Panc1 (cell line): ENCODE data around the gene KIF17. TPM values are rescaled to one million over a fixed set of nuclear protein-coding genes. Genes with fewer than 3 reads are reported as not detected.

Experiments used
- ATAC-seq: fragments of 200-7000 bp; cut with Tn5 transposase; 2 replicates; pipeline ENCODE4 v1.9.1; 2020; ENCODE audit warnings: mild to moderate bottlenecking, moderate library complexity
- BruUV-seq: library from RNA; stranded (reverse); fragments of 400-500 nt; replicated peaks from 2 replicates; lab custom pipeline; 2021; lab: Mats Ljungman, UMichigan
- CTCF ChIA-PET: fragments of 300-600 bp; sonication (Branson Sonifier 250); formaldehyde crosslinking; loops from one replicate; lab custom pipeline; 2022; ENCODE audit warnings: antibody characterized with exemption; lab: Charles Lee
- POLR2A ChIA-PET: fragments of 300-600 bp; sonication (Branson Sonifier 250); formaldehyde crosslinking; loops from one replicate; lab custom pipeline; 2022; ENCODE audit warnings: antibody characterized with exemption; lab: Charles Lee
- DNase-seq: peaks from one replicate; pipeline ENCODE4 v3.0.0-alpha.2; 2010; ENCODE audit warnings: low read depth, low spot score
- H3K27ac ChIP-seq: 2 replicates; pipeline ENCODE4 v1.5.1; 2011; ENCODE audit warnings: mild to moderate bottlenecking, low read length, inconsistent platforms
- H3K27me3 ChIP-seq: fragments of 200-500 bp; sonication (Bioruptor generic); 2 replicates; pipeline ENCODE4 v1.6.0; 2014; ENCODE audit warnings: low read length, inconsistent platforms; ENCODE audit not compliant: control insufficient read depth, insufficient read depth
- H3K36me3 ChIP-seq: fragments of 200-500 bp; sonication (Bioruptor generic); 2 replicates; pipeline ENCODE4 v1.5.1; 2014; ENCODE audit warnings: inconsistent platforms, mild to moderate bottlenecking, low read length, moderate library complexity; ENCODE audit not compliant: control insufficient read depth, insufficient read depth
- H3K4me1 ChIP-seq: 2 replicates; pipeline ENCODE4 v1.5.1; 2011; ENCODE audit warnings: inconsistent platforms, mild to moderate bottlenecking, low read length, moderate library complexity; ENCODE audit not compliant: control insufficient read depth, insufficient read depth
- H3K4me3 ChIP-seq, 2 experiments: 2 replicates each; pipeline ENCODE4 v1.5.1; 2011 to 2012; ENCODE audit warnings: low read depth in 2 of 2, low read length in 2 of 2, mild to moderate bottlenecking in 2 of 2, inconsistent platforms in 1 of 2, moderate library complexity in 1 of 2
- H3K9me3 ChIP-seq: fragments of 200-500 bp; sonication (Bioruptor generic); 2 replicates; pipeline ENCODE4 v1.5.1; 2014; ENCODE audit warnings: low read depth, mild to moderate bottlenecking, inconsistent platforms, low read length, moderate library complexity; ENCODE audit not compliant: control insufficient read depth, insufficient read depth
- CTCF ChIP-seq: fragments of 450-650 bp; IDR thresholded peaks from 2 replicates; pipeline ENCODE4 v1.5.1; 2017; ENCODE audit warnings: mild to moderate bottlenecking
- POLR2AphosphoS5 ChIP-seq: IDR thresholded peaks from 2 replicates; pipeline ENCODE4 v1.6.1; 2012; ENCODE audit warnings: mild to moderate bottlenecking, low read depth, low read length, moderate library complexity
- REST ChIP-seq, 2 experiments: IDR thresholded peaks; 2 replicates each; pipeline ENCODE4 v1.6.1; 2011 to 2012; ENCODE audit warnings: low read depth in 2 of 2, control low read depth in 1 of 2, low read length in 1 of 2, mild to moderate bottlenecking in 1 of 2, moderate library complexity in 1 of 2; ENCODE audit not compliant: insufficient read depth in 1 of 2
- SIN3A ChIP-seq: IDR thresholded peaks from 2 replicates; pipeline ENCODE4 v1.6.1; 2012; ENCODE audit warnings: low read depth, mild to moderate bottlenecking, low read length, moderate library complexity, borderline replicate concordance; ENCODE audit not compliant: insufficient read depth
- TCF7L2 ChIP-seq: IDR thresholded peaks from 2 replicates; pipeline ENCODE4 v1.6.1; 2011; ENCODE audit warnings: mild to moderate bottlenecking, low read depth, low read length, inconsistent platforms
- in situ Hi-C: cut with HindIII; loops from 2 replicates; pipeline ENCODE4 v1.10.0; 2016; ENCODE audit warnings: low sequenced_read_pairs, low pct_unique_long_range_greater_than_20kb
- intact Hi-C: fragments of 100-400 bp; cut with micrococcal nuclease; formaldehyde crosslinking; loops from one replicate; pipeline ENCODE4 v1.10.0; 2022; ENCODE audit not compliant: unreplicated experiment
- total RNA-seq: library from RNA; stranded (reverse); gene quantifications from one replicate; pipeline ENCODE4 v1.2.1, GENCODE V29; 2021; ENCODE audit not compliant: unreplicated experiment

The KIF17 gene
- total RNA-seq, 1 experiment from 2014 or later: 3.9 TPM

DNA sequence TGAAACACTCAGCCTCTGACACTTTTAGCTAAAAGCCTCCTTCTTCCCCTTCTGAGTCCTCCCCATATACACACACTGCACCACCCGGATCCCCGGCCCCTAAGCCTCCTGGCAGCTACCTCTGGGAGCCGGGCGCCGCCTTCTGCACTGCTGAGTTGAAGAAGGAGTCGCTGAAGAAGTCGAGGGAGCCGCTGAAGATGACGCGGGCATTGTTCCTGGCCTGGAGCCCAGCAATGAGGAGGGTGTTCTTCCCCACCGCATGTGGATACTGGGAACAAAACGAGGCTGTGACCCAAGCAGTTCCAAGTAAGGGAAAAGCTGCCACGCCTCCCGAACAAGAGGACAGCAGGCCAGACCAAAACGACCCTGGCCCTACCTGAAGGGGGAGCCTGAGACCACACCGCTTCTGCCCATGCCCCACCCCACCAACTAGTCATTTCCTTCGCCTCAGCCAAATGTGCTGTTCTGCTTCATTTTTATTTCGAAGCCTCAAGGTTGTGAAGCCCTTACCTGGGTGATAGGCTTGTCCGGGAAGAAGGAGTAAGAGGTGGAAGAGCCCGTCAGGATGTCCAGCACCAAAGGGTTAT, 63.6 kb downstream of the KIF17 start:
- CTCF ChIA-PET: interaction anchor here (0.6 kb wide), 1 partner anchor 713 kb away, joined by 9 read pairs; no protein-coding TSS in a partner anchor
- intact Hi-C loops: no loop called here

DNA sequence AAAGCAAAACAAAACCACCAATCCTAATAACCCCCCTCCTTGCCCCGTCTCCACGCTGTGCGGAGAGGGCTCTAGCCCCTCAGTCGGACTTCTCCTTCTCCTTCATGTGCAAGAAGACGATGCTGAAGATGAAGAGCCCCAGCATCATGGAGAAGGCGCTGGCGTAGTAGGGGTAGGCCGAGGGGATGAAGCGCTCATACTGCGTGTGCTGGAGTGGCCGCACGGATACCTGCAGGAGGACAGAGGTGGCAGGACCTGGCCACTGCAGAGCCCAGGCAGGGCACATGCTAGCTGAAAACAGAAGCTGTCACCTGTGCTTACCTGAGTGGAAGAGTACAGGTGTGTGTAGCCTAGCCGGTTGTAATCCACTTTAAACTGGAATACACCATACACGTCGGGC, 65.5 kb downstream of the KIF17 start:
- intact Hi-C loops (no loop called here), in situ Hi-C loops (no loop called here)
- Histone ChIP-seq H3K27me3 (no peaks in the 10 kb centered on the region), H3K4me1 (no peaks in the 10 kb centered on the region), H3K4me3 (no peak overlapping the region), H3K36me3 (peaks cover 25% of the 10 kb centered on the region), H3K27ac (no peak overlapping the region), H3K9me3 (no peaks in the 10 kb centered on the region)
- POLR2A ChIA-PET: no interaction called here
- DNase-seq (no peak), ATAC-seq (no peak)
- CTCF ChIA-PET: no interaction called here
- TSS peak; percentile 96 for BruUV-seq
- TF ChIP-seq CTCF (no peak), TCF7L2 (no peak), SIN3A (no peak), POLR2AphosphoS5 (no peak), REST (IDR thresholded peaks at IDR 0.05; ENCODE audit: insufficient read depth in 1 of 2, low read depth in 2 of 2, low read length in 1 of 2) (no peak)

More for the DNA sequence above, 63.6 kb downstream of the KIF17 start:
- POLR2A ChIA-PET: no interaction called here
- Histone ChIP-seq H3K27me3 (no peaks in the 10 kb centered on the region), H3K4me3 (no peak overlapping the region), H3K27ac (no peak overlapping the region), H3K9me3 (no peaks in the 10 kb centered on the region), H3K36me3 (peaks cover 31% of the 10 kb centered on the region), H3K4me1 (no peaks in the 10 kb centered on the region)
- ATAC-seq (no peak), DNase-seq (no peak)
- no peak for TF ChIP-seq SIN3A
- in situ Hi-C loops: no loop called here
- no TSS peak for BruUV-seq

DNA sequence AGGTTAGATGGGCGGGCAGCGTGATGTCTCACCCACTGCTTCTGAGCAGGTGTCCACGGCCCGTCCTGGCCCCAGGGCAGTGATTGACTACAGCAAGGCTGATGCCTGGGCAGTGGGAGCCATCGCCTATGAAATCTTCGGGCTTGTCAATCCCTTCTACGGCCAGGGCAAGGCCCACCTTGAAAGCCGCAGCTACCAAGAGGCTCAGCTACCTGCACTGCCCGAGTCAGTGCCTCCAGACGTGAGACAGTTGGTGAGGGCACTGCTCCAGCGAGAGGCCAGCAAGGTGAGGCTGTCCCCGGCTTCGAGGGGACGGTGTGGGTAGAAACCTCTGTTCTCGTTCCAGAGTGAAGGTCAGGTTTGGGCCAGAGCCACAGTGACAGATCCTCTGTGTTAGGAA, 68.9 kb downstream of the KIF17 start:
- ChIA-PET CTCF (no interaction called here), POLR2A (no interaction called here)
- TF ChIP-seq CTCF (no peak), SIN3A (no peak), POLR2AphosphoS5 (no peak), REST (IDR thresholded peaks at IDR 0.05; ENCODE audit: insufficient read depth in 1 of 2, low read depth in 2 of 2, low read length in 1 of 2) (no peak), TCF7L2 (no peak)
- intact Hi-C loops: no loop called here
- DNase-seq (no peak), ATAC-seq (no peak)
- no peaks in the 10 kb centered on the region for H3K9me3 ChIP-seq
- no TSS peak for BruUV-seq
- H3K27me3 ChIP-seq: no peaks in the 10 kb centered on the region
- in situ Hi-C loops: no loop called here
- H3K4me3 ChIP-seq: no peak overlapping the region
- H3K27ac ChIP-seq: no peak overlapping the region
- H3K36me3 ChIP-seq: peaks cover 8% of the 10 kb centered on the region
- no peaks in the 10 kb centered on the region for H3K4me1 ChIP-seq
